ENCODE data around the gene KCTD7. TPM values are rescaled to one million over a fixed set of nuclear protein-coding genes. Genes with fewer than 3 reads are reported as not detected.

KCTD7 gene
- total RNA-seq, 1 experiment from 2014 or later, result 3.9 TPM

DNA sequence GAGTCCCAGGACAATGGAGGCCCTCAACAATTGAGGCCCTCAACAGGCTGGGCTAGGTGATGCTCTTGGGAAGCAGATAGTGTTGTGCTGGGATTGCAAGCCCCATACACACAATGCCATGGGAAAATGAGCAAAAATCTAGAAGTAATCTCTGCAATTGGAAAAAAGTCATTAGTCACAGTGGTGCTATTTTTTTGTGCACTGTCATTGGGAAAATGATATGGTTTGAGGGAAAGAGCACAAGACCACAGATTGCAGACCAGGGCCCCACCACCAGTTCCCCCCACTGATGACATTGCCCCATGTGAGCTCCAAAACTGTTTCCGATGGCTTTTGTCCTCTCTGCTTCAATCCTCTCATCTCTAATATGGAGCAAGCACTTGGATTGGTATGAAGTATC is 1.9 kb downstream of the KCTD7 start:
- Histone ChIP-seq H3K9ac (ENCODE audit: low read length) (no peak overlapping the region), H3K36me3 (ENCODE audit: control insufficient read depth in 1 of 2, insufficient read depth in 2 of 2, low read length in 2 of 2) (no peaks in the 10 kb centered on the region), H3K9me2 (ENCODE audit: insufficient read depth) (no peaks in the 10 kb centered on the region), H4K20me1 (ENCODE audit: insufficient read depth) (no peaks in the 10 kb centered on the region), H3K4me3 (replicated peaks in 1 of 2; ENCODE audit: low read depth in 1 of 2, low read length in 2 of 2) (no peak overlapping the region), H3K4me1 (ENCODE audit: control insufficient read depth in 1 of 2, insufficient read depth in 2 of 2, low read length in 2 of 2) (peaks cover 11 to 19% of the 10 kb centered on the region in 2 experiments; a peak in 3 of 4 replicates), H2AFZ (ENCODE audit: low read depth, low read length, poor library complexity, severe bottlenecking) (no peak overlapping the region), H3K9me3 (ENCODE audit: control insufficient read depth in 1 of 2, insufficient read depth in 1 of 2, low read depth in 1 of 2, low read length in 2 of 2) (no peaks in the 10 kb centered on the region), H3K4me2 (ENCODE audit: low read length) (no peak overlapping the region), H3K27me3 (ENCODE audit: insufficient read depth, low read length) (no peaks in the 10 kb centered on the region), H3K27ac (ENCODE audit: low read depth, low read length) (no peak overlapping the region), H3K79me2 (ENCODE audit: insufficient read depth, low read length) (no peaks in the 10 kb centered on the region)
- intact Hi-C loops (cut with micrococcal nuclease), result no loop called here
- no peak for TF ChIP-seq JUND (IDR thresholded peaks at IDR 0.05)
- TF ChIP-seq TCF7L2 (IDR thresholded peaks at IDR 0.05; ENCODE audit: borderline replicate concordance, extremely low read depth, insufficient read depth, insufficient read length), result no peak
- no peak for TF ChIP-seq POLR2AphosphoS5 (IDR thresholded peaks at IDR 0.05; ENCODE audit: low read depth, low read length)
- TF ChIP-seq FOSL1 (IDR thresholded peaks at IDR 0.05; ENCODE audit: low read depth), result no peak
- TF ChIP-seq EZH2 (IDR thresholded peaks at IDR 0.05), result no peak
- DNase-seq (ENCODE audit: low read depth, low spot score), result no peak
- ATAC-seq, result no peak
- BruUV-seq (replicated peaks), result no TSS peak
- CTCF ChIA-PET, result no interaction called here
- RAD21 ChIA-PET (ENCODE audit: low non-redundant PET in 1 of 2, low total read pairs in 2 of 2, uncharacterized antibody in 2 of 2, unreplicated experiment in 2 of 2), result no interaction called here
- POLR2A ChIA-PET, result no interaction called here

DNA sequence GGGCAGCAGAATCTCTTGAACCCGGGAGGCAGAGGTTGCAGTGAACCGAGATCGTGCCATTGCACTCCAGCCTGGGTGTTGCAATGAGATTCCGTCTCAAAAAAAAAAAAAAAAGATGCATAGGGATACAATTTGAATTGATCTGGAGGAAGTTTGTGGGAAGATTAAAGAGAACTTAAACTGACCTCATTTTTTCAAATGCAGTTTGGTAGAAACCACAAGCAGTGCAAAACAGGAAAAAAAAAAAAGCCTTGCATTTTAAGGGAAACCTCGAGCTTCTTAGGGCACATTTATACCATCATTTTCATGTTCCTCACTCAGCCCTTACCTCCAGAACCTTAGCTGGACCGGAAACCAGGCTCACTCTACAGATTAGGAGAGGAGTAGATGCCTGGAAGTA is 2.8 kb downstream of the KCTD7 start:
- Histone ChIP-seq H3K79me2 (ENCODE audit: insufficient read depth, low read length) (no peaks in the 10 kb centered on the region), H3K9ac (ENCODE audit: low read length) (no peak overlapping the region), H3K27ac (ENCODE audit: low read depth, low read length) (no peak overlapping the region), H3K36me3 (ENCODE audit: control insufficient read depth in 1 of 2, insufficient read depth in 2 of 2, low read length in 2 of 2) (no peaks in the 10 kb centered on the region), H3K4me1 (ENCODE audit: control insufficient read depth in 1 of 2, insufficient read depth in 2 of 2, low read length in 2 of 2) (peaks cover 13 to 26% of the 10 kb centered on the region in 2 experiments), H4K20me1 (ENCODE audit: insufficient read depth) (no peaks in the 10 kb centered on the region), H3K9me3 (ENCODE audit: control insufficient read depth in 1 of 2, insufficient read depth in 1 of 2, low read depth in 1 of 2, low read length in 2 of 2) (no peaks in the 10 kb centered on the region), H3K27me3 (ENCODE audit: insufficient read depth, low read length) (no peaks in the 10 kb centered on the region), H3K9me2 (ENCODE audit: insufficient read depth) (no peaks in the 10 kb centered on the region), H3K4me2 (ENCODE audit: low read length) (no peak overlapping the region), H3K4me3 (replicated peaks in 1 of 2; ENCODE audit: low read depth in 1 of 2, low read length in 2 of 2) (no peak overlapping the region), H2AFZ (ENCODE audit: low read depth, low read length, poor library complexity, severe bottlenecking) (no peak overlapping the region)
- TF ChIP-seq ELF1 (IDR thresholded peaks at IDR 0.05; ENCODE audit: borderline replicate concordance, low read depth) (no peak), EZH2 (IDR thresholded peaks at IDR 0.05) (no peak), CBX3 (IDR thresholded peaks at IDR 0.05; ENCODE audit: low read depth) (no peak), JUND (IDR thresholded peaks at IDR 0.05) (no peak), SP1 (IDR thresholded peaks at IDR 0.05; ENCODE audit: low read depth) (no peak), EZH2phosphoT487 (IDR thresholded peaks at IDR 0.05; ENCODE audit: borderline replicate concordance) (no peak), EGR1 (IDR thresholded peaks at IDR 0.05; ENCODE audit: low read depth) (no peak), YY1 (IDR thresholded peaks at IDR 0.05; ENCODE audit: extremely low read depth, insufficient replicate concordance, low read depth, low read length) (no peak), SRF (IDR thresholded peaks at IDR 0.05; ENCODE audit: low read depth) (no peak), ZNF274 (IDR thresholded peaks at IDR 0.05; ENCODE audit: low read depth, low read length) (no peak), SIN3A (IDR thresholded peaks at IDR 0.05; ENCODE audit: low read depth) (no peak), POLR2AphosphoS5 (IDR thresholded peaks at IDR 0.05; ENCODE audit: low read depth, low read length) (no peak), ZFX (IDR thresholded peaks at IDR 0.05) (no peak)
- TF ChIP-seq, protein P1, sequence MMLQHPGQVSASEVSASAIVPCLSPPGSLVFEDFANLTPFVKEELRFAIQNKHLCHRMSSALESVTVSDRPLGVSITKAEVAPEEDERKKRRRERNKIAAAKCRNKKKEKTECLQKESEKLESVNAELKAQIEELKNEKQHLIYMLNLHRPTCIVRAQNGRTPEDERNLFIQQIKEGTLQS (IDR thresholded peaks at IDR 0.05), result no peak
- TF ChIP-seq, protein P2, sequence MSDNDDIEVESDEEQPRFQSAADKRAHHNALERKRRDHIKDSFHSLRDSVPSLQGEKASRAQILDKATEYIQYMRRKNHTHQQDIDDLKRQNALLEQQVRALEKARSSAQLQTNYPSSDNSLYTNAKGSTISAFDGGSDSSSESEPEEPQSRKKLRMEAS (IDR thresholded peaks at IDR 0.05), result no peak
- TF ChIP-seq, protein P3, sequence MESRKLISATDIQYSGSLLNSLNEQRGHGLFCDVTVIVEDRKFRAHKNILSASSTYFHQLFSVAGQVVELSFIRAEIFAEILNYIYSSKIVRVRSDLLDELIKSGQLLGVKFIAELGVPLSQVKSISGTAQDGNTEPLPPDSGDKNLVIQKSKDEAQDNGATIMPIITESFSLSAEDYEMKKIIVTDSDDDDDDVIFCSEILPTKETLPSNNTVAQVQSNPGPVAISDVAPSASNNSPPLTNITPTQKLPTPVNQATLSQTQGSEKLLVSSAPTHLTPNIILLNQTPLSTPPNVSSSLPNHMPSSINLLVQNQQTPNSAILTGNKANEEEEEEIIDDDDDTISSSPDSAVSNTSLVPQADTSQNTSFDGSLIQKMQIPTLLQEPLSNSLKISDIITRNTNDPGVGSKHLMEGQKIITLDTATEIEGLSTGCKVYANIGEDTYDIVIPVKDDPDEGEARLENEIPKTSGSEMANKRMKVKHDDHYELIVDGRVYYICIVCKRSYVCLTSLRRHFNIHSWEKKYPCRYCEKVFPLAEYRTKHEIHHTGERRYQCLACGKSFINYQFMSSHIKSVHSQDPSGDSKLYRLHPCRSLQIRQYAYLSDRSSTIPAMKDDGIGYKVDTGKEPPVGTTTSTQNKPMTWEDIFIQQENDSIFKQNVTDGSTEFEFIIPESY (IDR thresholded peaks at IDR 0.05; ENCODE audit: extremely low read depth, insufficient replicate concordance, low read length), result no peak
- DNase-seq (ENCODE audit: low read depth, low spot score) (no peak), ATAC-seq (no peak)
- intact Hi-C loops (cut with micrococcal nuclease), result no loop called here
- CTCF ChIA-PET, result no interaction called here
- RAD21 ChIA-PET (ENCODE audit: low non-redundant PET in 1 of 2, low total read pairs in 2 of 2, uncharacterized antibody in 2 of 2, unreplicated experiment in 2 of 2), result no interaction called here
- POLR2A ChIA-PET, result no interaction called here
- BruUV-seq (replicated peaks), result no TSS peak
